ENCODE data around the gene IKBKG.
"Not testable (repeated sequence)": the region's sequence is repeated elsewhere in the genome, so short reads cannot be mapped to it uniquely, and the experiment has no call there.

Gene IKBKG

GRCh38 chrX:154602766-154603437, 55.5 kb downstream of the IKBKG start:
- H3K9me3 ChIP-seq (ENCODE audit: control insufficient read depth, insufficient read depth, low read length): no peaks in the 10 kb centered on the region
- no peaks in the 10 kb centered on the region for H3K36me3 ChIP-seq (ENCODE audit: control insufficient read depth, insufficient read depth, low read length)
- no peak overlapping the region for H3K9ac ChIP-seq (ENCODE audit: low read depth, low read length)
- no peak overlapping the region for H3K4me3 ChIP-seq (ENCODE audit: low read depth, low read length)
- no peaks in the 10 kb centered on the region for H3K27me3 ChIP-seq (ENCODE audit: control insufficient read depth, insufficient read depth, low read length)
- H3K4me1 ChIP-seq (ENCODE audit: control insufficient read depth, insufficient read depth, low read length): no peaks in the 10 kb centered on the region

GRCh38 chrX:154603438-154604430, 56.3 kb downstream of the IKBKG start:
- H3K36me3 ChIP-seq (ENCODE audit: control insufficient read depth, insufficient read depth, low read length): no peaks in the 10 kb centered on the region

GRCh38 chrX:154605566-154605965, 58.1 kb downstream of the IKBKG start:
- no peaks in the 10 kb centered on the region for H3K27me3 ChIP-seq (ENCODE audit: control insufficient read depth, insufficient read depth, low read length)
- no peak overlapping the region for H3K9ac ChIP-seq (ENCODE audit: low read depth, low read length)
- no peak overlapping the region for H3K4me3 ChIP-seq (ENCODE audit: low read depth, low read length)
- H3K9me3 ChIP-seq (ENCODE audit: control insufficient read depth, insufficient read depth, low read length): no peaks in the 10 kb centered on the region
- H3K36me3 ChIP-seq (ENCODE audit: control insufficient read depth, insufficient read depth, low read length): no peaks in the 10 kb centered on the region
- H3K4me1 ChIP-seq (ENCODE audit: control insufficient read depth, insufficient read depth, low read length): no peaks in the 10 kb centered on the region

More at GRCh38 chrX:154603438-154604430, 56.3 kb downstream of the IKBKG start:
- Histone ChIP-seq H3K9ac (ENCODE audit: low read depth, low read length) (no peak overlapping the region), H3K4me1 (ENCODE audit: control insufficient read depth, insufficient read depth, low read length) (no peaks in the 10 kb centered on the region), H3K27me3 (ENCODE audit: control insufficient read depth, insufficient read depth, low read length) (no peaks in the 10 kb centered on the region), H3K4me3 (ENCODE audit: low read depth, low read length) (no peak overlapping the region), H3K9me3 (ENCODE audit: control insufficient read depth, insufficient read depth, low read length) (no peaks in the 10 kb centered on the region)

GRCh38 chrX:154607370-154607769, 60.0 kb downstream of the IKBKG start:
- Histone ChIP-seq H3K4me1 (ENCODE audit: control insufficient read depth, insufficient read depth, low read length) (no peaks in the 10 kb centered on the region), H3K36me3 (ENCODE audit: control insufficient read depth, insufficient read depth, low read length) (no peaks in the 10 kb centered on the region), H3K4me3 (ENCODE audit: low read depth, low read length) (no peak overlapping the region), H3K9ac (ENCODE audit: low read depth, low read length) (no peak overlapping the region), H3K9me3 (ENCODE audit: control insufficient read depth, insufficient read depth, low read length) (no peaks in the 10 kb centered on the region), H3K27me3 (ENCODE audit: control insufficient read depth, insufficient read depth, low read length) (no peaks in the 10 kb centered on the region)

- not testable (repeated sequence) for H3K27me3 ChIP-seq (ENCODE audit: control insufficient read depth, insufficient read depth, low read length); H3K9ac ChIP-seq (ENCODE audit: low read depth, low read length); H3K36me3 ChIP-seq (ENCODE audit: control insufficient read depth, insufficient read depth, low read length); H3K4me3 ChIP-seq (ENCODE audit: low read depth, low read length); H3K9me3 ChIP-seq (ENCODE audit: control insufficient read depth, insufficient read depth, low read length); H3K4me1 ChIP-seq (ENCODE audit: control insufficient read depth, insufficient read depth, low read length)
Observed at GRCh38 chrX:154607976-154608375, 60.6 kb downstream of the IKBKG start.

- not testable (repeated sequence) for H3K36me3 ChIP-seq (ENCODE audit: control insufficient read depth, insufficient read depth, low read length)
Observed at GRCh38 chrX:154608823-154609222, 61.4 kb downstream of the IKBKG start.

GRCh38 chrX:154611146-154611545, 63.7 kb downstream of the IKBKG start:
- not testable (repeated sequence) for H3K27me3 ChIP-seq (ENCODE audit: control insufficient read depth, insufficient read depth, low read length); H3K4me1 ChIP-seq (ENCODE audit: control insufficient read depth, insufficient read depth, low read length); H3K4me3 ChIP-seq (ENCODE audit: low read depth, low read length); H3K36me3 ChIP-seq (ENCODE audit: control insufficient read depth, insufficient read depth, low read length); H3K9ac ChIP-seq (ENCODE audit: low read depth, low read length); H3K9me3 ChIP-seq (ENCODE audit: control insufficient read depth, insufficient read depth, low read length)

More at GRCh38 chrX:154608823-154609222, 61.4 kb downstream of the IKBKG start:
- not testable (repeated sequence) for H3K27me3 ChIP-seq (ENCODE audit: control insufficient read depth, insufficient read depth, low read length); H3K9me3 ChIP-seq (ENCODE audit: control insufficient read depth, insufficient read depth, low read length); H3K4me1 ChIP-seq (ENCODE audit: control insufficient read depth, insufficient read depth, low read length); H3K4me3 ChIP-seq (ENCODE audit: low read depth, low read length); H3K9ac ChIP-seq (ENCODE audit: low read depth, low read length)

- not testable (repeated sequence) for H3K4me1 ChIP-seq (ENCODE audit: control insufficient read depth, insufficient read depth, low read length); H3K9ac ChIP-seq (ENCODE audit: low read depth, low read length); H3K9me3 ChIP-seq (ENCODE audit: control insufficient read depth, insufficient read depth, low read length); H3K27me3 ChIP-seq (ENCODE audit: control insufficient read depth, insufficient read depth, low read length); H3K36me3 ChIP-seq (ENCODE audit: control insufficient read depth, insufficient read depth, low read length); H3K4me3 ChIP-seq (ENCODE audit: low read depth, low read length)
Observed at GRCh38 chrX:154613586-154613985, 66.2 kb downstream of the IKBKG start.
